Right lobe of liver (tissue), 6 donors: ENCODE results near the gene DSCAM. TPM values are rescaled to one million over a fixed set of nuclear protein-coding genes. Genes with fewer than 3 reads are reported as not detected.

ENCODE experiments used
- ATAC-seq, 4 donors: fragments of 200-7000 bp; cut with Tn5 transposase; one replicate each; pipeline ENCODE4 v1.9.1; 2020; ENCODE audit warnings: mild to moderate bottlenecking in 4 of 4, moderate library complexity in 4 of 4
- DNase-seq, 3 donors: peaks; one replicate each; pipeline ENCODE4 v3.0.0-alpha.2; 2020
- H3K27ac ChIP-seq, 3 donors: fragments of 200-600 bp; one replicate each; pipeline ENCODE4 v1.8.0; 2022
- H3K27me3 ChIP-seq, 2 donors: fragments of 200-600 bp; one replicate each; pipeline ENCODE4 v1.8.0; 2022
- H3K36me3 ChIP-seq, 4 donors: fragments of 200-600 bp; sonication (generic) in 1 of 4; one replicate each; pipeline versions ENCODE4 v1.5.1 to v1.8.0; 2017 to 2022; ENCODE audit warnings: control low read depth in 1 of 4
- H3K4me1 ChIP-seq, 4 donors: fragments of 200-600 bp; sonication (generic) in 1 of 4; one replicate each; pipeline versions ENCODE4 v1.5.1 to v1.8.0; 2017 to 2022; ENCODE audit warnings: control low read depth in 1 of 4
- H3K4me3 ChIP-seq, 3 donors: fragments of 200-600 bp; one replicate each; pipeline ENCODE4 v1.8.0; 2022
- H3K9me3 ChIP-seq, 4 donors: fragments of 200-600 bp; sonication (generic) in 1 of 4; one replicate each; pipeline versions ENCODE4 v1.5.1 to v1.8.0; 2017 to 2022; ENCODE audit warnings: control low read depth in 1 of 4
- POLR2A ChIP-seq: fragments of 450-650 bp; IDR thresholded peaks from one replicate; pipeline ENCODE4 v1.6.1; 2017; ENCODE audit warnings: antibody characterized with exemption, mild to moderate bottlenecking
- WGBS: methylation state at CpG from one replicate; pipeline ENCODE4 v1.1.6; 2018; ENCODE audit warnings: low coverage, low lambda C conversion rate; ENCODE audit not compliant: insufficient coverage; ENCODE audit errors: missing lambda C conversion rate; 5-methylcytosine and 5-hydroxymethylcytosine counted together
- intact Hi-C, 2 donors: fragments of 100-400 bp; cut with DNase I; formaldehyde crosslinking; loops; one replicate each; pipeline versions ENCODE4 v1.11.2 to v1.14.1; 2022
- total RNA-seq, 6 experiments: library from RNA; depleted of rRNA in 2 of 6; stranded (reverse); fragments of >200 nt in 2 of 6; fragmentation: NEBNext Ultra II Directional in 3 of 6; extraction: Animal tissue kit (Norgen Biotek cat#: 25700) in 3 of 6; gene quantifications; one replicate each; pipeline versions ENCODE4 v1.1.0 to v1.2.4, GENCODE V29; 2016 to 2023
- TF ChIP-seq, protein P1 (sequence below), 4 donors: fragments of 200-600 bp in 3 of 4; fragments of 450-650 bp in 1 of 4; IDR thresholded peaks; one replicate each; pipeline versions ENCODE4 v1.5.1 to v1.8.0; 2016 to 2022; ENCODE audit warnings: antibody characterized with exemption in 4 of 4, mild to moderate bottlenecking in 2 of 4
- donor health status: DM: no; HTN: yes; CAD: no.
- donor health status: DM: no; HTN: no; CAD: no.
- donor health status: DM: no; HTN: no; CAD: no.
- donor health status: DM: no; HTN: yes; CAD: no.
- donor health status: DM: no; HTN: yes; CAD: no.

Gene DSCAM
- total RNA-seq, 6 experiments from 2014 or later: 0.04 to 0.16 (median 0.06) TPM; not detected in 2

DNA sequence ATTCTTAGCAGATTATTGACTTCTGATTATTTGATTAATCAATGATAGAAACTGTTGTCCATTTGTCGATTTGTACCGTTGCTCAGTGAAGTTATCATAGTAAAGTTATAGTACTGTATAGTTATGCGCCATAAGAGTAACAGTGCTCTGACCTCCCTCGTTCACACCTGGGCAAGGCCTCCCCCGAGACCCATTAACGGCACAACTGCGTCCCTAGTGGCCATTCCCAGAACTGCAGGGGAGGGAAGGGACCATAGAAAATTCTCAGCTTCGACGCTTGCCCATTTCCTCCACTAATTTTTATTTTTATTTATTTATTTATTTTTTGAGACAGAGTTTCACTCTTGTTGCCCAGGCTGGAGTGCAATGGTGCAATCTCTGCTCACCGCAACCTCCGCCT is 334.4 kb downstream of the DSCAM start:
- WGBS: 68% methylated on average over 11 of the region's 11 CpGs
- Histone ChIP-seq H3K4me1 (peaks cover 0 to 9% (median 2%) of the 10 kb centered on the region in 4 donors), H3K27me3 (no peaks in the 10 kb centered on the region), H3K36me3 (no peaks in the 10 kb centered on the region), H3K4me3 (no peak overlapping the region), H3K9me3 (no peaks in the 10 kb centered on the region), H3K27ac (no peak overlapping the region)
- ATAC-seq: peak in 1 of 4 donors; percentile 26
- TF ChIP-seq, protein P1, sequence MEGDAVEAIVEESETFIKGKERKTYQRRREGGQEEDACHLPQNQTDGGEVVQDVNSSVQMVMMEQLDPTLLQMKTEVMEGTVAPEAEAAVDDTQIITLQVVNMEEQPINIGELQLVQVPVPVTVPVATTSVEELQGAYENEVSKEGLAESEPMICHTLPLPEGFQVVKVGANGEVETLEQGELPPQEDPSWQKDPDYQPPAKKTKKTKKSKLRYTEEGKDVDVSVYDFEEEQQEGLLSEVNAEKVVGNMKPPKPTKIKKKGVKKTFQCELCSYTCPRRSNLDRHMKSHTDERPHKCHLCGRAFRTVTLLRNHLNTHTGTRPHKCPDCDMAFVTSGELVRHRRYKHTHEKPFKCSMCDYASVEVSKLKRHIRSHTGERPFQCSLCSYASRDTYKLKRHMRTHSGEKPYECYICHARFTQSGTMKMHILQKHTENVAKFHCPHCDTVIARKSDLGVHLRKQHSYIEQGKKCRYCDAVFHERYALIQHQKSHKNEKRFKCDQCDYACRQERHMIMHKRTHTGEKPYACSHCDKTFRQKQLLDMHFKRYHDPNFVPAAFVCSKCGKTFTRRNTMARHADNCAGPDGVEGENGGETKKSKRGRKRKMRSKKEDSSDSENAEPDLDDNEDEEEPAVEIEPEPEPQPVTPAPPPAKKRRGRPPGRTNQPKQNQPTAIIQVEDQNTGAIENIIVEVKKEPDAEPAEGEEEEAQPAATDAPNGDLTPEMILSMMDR (IDR thresholded peaks at IDR 0.05): peak in 3 of 4 donors; percentile 36 to 54 (median 54)
- TF ChIP-seq POLR2A: no peak
- intact Hi-C loops: no loop called here
- DNase-seq: no peak

DNA sequence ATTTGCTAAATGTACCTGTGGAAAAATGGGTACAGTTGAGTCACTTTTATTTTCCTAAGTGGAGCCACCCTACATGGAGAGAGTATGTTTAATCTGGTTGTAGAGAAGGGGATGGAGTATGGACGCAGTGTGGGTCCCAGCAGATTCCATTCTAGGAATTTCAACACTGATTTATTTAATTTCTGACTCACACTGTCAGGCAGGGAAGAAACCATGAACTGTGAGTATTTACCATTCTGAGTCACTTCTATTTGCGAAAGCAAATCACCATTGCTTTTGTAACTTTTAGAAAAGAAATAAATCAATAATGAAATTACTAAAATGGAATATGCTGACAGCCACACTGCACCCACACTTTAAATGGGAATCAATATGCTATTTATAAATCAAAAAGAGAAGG is 339.0 kb downstream of the DSCAM start:
- intact Hi-C loops: no loop called here
- no peak overlapping the region for H3K27ac ChIP-seq
- 28% methylated on average over 2 of the region's 2 CpGs for WGBS
- H3K27me3 ChIP-seq: no peaks in the 10 kb centered on the region
- no peak overlapping the region for H3K4me3 ChIP-seq
- TF ChIP-seq POLR2A: no peak
- TF ChIP-seq, protein P1 (IDR thresholded peaks at IDR 0.05): no peak
- no peaks in the 10 kb centered on the region for H3K9me3 ChIP-seq
- no peaks in the 10 kb centered on the region for H3K36me3 ChIP-seq
- peaks cover 0 to 10% (median 3%) of the 10 kb centered on the region in 4 donors for H3K4me1 ChIP-seq
- ATAC-seq (peak; percentile 89 to 96 (median 94)), DNase-seq (no peak)

DNA sequence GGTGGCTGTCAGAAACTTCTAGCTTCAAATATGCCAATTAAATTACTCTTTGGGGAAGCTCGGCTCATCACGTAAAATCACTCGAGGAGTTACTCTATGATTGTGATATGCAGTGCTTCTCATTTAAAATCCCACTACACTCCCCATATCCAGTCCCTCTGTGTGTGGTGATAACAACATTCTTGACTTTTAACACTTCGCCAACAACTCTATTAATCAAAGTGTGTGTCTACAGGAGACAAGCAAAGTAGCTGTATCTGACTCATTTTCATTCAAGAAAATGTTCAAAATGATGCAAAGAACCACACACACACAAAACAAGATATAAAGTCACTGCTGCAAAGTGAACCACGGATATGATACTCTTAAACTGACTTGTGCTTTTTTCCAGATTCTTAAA is 341.3 kb downstream of the DSCAM start:
- intact Hi-C loops: no loop called here
- TF ChIP-seq POLR2A: no peak
- TF ChIP-seq, protein P1 (IDR thresholded peaks at IDR 0.05): no peak
- Histone ChIP-seq H3K27ac (no peak overlapping the region), H3K4me3 (no peak overlapping the region), H3K9me3 (no peaks in the 10 kb centered on the region), H3K36me3 (no peaks in the 10 kb centered on the region), H3K4me1 (peaks cover 0 to 10% (median 3%) of the 10 kb centered on the region in 4 donors), H3K27me3 (no peaks in the 10 kb centered on the region)
- DNase-seq (no peak), ATAC-seq (no peak)
- WGBS: 60% methylated on average over 3 of the region's 5 CpGs

DNA sequence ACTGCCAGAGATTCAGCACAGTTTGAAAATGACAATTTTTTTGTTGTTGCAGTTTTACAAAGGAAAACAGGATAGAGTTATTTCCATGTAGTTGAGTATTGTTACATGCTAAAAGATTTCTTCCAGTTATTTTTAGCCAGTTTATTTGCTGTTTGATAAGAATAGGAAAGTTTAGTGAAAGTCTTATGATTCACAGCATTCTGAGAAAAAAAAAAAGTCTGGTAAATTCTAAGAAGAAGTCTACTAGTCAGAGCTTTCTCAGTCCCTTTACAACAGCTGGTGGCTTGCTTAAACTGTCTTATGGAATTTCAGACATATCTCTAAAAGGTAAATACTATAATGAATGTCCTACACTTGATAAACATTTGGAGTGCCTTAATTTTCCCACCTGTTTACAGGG is 341.7 kb downstream of the DSCAM start:
- intact Hi-C loops: no loop called here

More for the DNA sequence above, 341.7 kb downstream of the DSCAM start:
- ATAC-seq: no peak
- H3K36me3 ChIP-seq: no peaks in the 10 kb centered on the region
- H3K9me3 ChIP-seq: no peaks in the 10 kb centered on the region
- DNase-seq: no peak
- H3K27ac ChIP-seq: no peak overlapping the region
- no peaks in the 10 kb centered on the region for H3K27me3 ChIP-seq
- no peak for TF ChIP-seq POLR2A
- TF ChIP-seq, protein P1 (IDR thresholded peaks at IDR 0.05): no peak
- H3K4me1 ChIP-seq: peaks cover 0 to 10% (median 3%) of the 10 kb centered on the region in 4 donors
- no peak overlapping the region for H3K4me3 ChIP-seq
